Measurements from ENCODE around the gene MYRF.
A peak's percentile ranks its signal among the peaks of the same experiment; 100 is the strongest.

The MYRF gene

GRCh38 chr11:61719978-61720377 is 32.5 kb upstream of the MYRF start:
- no peak for DNase-seq

- no peak for DNase-seq
Observed at GRCh38 chr11:61720597-61720996, 31.8 kb upstream of the MYRF start.

GRCh38 chr11:61724437-61724836 is 28.0 kb upstream of the MYRF start:
- DNase-seq, result no peak

GRCh38 chr11:61725781-61726231 is 26.6 kb upstream of the MYRF start:
- DNase-seq, result no peak

GRCh38 chr11:61726775-61727174 is 25.7 kb upstream of the MYRF start:
- no peak for DNase-seq

GRCh38 chr11:61727401-61727811 is 25.0 kb upstream of the MYRF start:
- no peak for DNase-seq

- DNase-seq, result no peak
Observed at GRCh38 chr11:61728066-61728939, 24.1 kb upstream of the MYRF start.

GRCh38 chr11:61728940-61729219 is 23.6 kb upstream of the MYRF start:
- no peak for DNase-seq

GRCh38 chr11:61730240-61730994 is 22.0 kb upstream of the MYRF start:
- DNase-seq, result no peak

GRCh38 chr11:61731211-61731951 is 21.1 kb upstream of the MYRF start:
- no peak for DNase-seq

GRCh38 chr11:61731952-61732675 is 20.3 kb upstream of the MYRF start:
- no peak for DNase-seq

GRCh38 chr11:61732705-61733104 is 19.7 kb upstream of the MYRF start:
- DNase-seq, result no peak

- DNase-seq, result peak; percentile 78
Observed at GRCh38 chr11:61733120-61733978, 19.1 kb upstream of the MYRF start.

GRCh38 chr11:61734767-61735166 is 17.7 kb upstream of the MYRF start:
- DNase-seq, result no peak

- no peak for DNase-seq
Observed at GRCh38 chr11:61735391-61735790, 17.0 kb upstream of the MYRF start.

- DNase-seq, result no peak
Observed at GRCh38 chr11:61736310-61736709, 16.1 kb upstream of the MYRF start.

GRCh38 chr11:61737131-61737530 is 15.3 kb upstream of the MYRF start:
- no peak for DNase-seq

GRCh38 chr11:61737636-61738386 is 14.6 kb upstream of the MYRF start:
- no peak for DNase-seq

GRCh38 chr11:61738776-61739175 is 13.7 kb upstream of the MYRF start:
- no peak for DNase-seq

GRCh38 chr11:61739413-61739812 is 13.0 kb upstream of the MYRF start:
- DNase-seq, result no peak

GRCh38 chr11:61739966-61740365 is 12.5 kb upstream of the MYRF start:
- DNase-seq, result no peak
